GM19351 (cell line): Measurements from ENCODE around the gene TEPSIN.

Source experiments
- ATAC-seq: cut with Tn5 transposase; IDR thresholded peaks from one replicate; pipeline ENCODE4 v1.9.1; 2021; ENCODE audit warnings: mild to moderate bottlenecking, moderate library complexity; ENCODE audit not compliant: unreplicated experiment

The TEPSIN gene

DNA sequence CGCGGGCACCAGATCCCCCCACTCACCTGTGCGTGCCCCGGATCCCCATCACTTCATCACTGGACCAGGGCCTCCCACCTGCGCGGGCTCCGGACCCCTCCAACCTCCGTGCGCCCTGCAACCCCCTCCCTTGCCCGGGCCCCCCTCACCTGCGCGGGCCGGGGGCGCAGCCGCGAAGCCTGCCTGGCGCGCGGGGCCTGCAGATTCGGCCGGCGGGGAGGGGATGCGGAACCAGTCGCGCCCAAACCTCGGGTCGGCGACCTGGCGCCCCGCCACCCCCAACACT, 16.3 kb downstream of the TEPSIN start:
- no peak for ATAC-seq

DNA sequence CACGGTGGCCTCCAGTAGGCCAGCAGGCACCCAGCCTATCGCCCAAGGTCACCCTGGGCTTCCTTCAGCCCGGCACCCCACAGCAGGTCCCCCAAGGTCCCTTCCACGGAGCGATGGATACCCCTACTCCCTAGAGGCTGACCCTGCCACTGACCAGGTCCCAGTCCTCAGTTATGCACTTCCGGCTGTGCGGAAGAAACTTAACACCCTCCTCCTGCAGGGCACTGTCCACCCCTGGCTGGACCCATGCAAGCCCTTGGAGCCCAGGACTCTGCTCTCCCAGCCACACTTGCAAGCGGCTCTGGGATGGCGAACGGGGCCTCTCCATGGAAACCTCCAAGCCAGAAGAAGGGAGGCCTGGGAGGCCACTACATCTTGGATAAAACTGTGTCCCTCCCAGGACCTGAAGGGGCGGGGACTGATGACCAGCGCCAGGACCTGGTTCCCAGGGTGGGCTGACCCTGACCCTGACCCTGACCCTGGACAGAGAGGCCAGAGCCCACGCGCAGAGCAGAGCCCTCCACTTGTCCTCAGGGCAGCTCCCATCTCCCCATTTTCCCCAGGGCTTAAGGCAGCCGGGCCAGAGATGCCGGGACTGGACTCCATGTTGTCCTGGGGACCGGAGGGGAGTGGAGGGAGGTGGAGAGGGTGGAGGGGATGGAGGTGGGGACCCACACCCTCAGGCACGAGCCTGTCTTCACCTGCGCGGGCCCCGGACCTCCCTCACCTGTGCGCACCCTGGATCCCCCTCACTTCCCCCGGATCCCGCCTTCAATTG, 16.8 kb downstream of the TEPSIN start:
- ATAC-seq = no peak

DNA sequence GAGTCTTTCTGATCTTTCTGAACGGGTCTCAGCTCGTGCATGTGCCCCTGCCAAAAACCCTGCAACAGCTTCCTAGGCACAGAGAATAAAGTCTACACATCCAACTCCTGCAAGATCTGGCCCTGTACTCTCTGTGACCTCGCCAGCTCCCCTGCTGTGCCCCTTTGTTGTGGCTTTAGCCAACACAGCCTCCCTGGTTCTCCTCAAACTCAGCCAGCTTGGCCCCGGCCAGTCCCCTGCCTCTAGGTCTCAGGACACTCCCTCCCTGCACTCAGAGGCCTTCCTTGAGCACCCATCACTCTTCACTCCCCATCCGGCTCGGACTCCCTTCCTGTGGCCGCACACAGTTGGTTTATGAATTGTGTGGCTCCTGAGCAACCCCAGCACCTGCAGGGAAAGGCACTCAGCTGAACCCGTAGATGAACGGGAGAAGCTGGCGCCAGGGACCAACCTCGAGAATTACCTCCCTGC, 17.4 kb downstream of the TEPSIN start:
- ATAC-seq = no peak

DNA sequence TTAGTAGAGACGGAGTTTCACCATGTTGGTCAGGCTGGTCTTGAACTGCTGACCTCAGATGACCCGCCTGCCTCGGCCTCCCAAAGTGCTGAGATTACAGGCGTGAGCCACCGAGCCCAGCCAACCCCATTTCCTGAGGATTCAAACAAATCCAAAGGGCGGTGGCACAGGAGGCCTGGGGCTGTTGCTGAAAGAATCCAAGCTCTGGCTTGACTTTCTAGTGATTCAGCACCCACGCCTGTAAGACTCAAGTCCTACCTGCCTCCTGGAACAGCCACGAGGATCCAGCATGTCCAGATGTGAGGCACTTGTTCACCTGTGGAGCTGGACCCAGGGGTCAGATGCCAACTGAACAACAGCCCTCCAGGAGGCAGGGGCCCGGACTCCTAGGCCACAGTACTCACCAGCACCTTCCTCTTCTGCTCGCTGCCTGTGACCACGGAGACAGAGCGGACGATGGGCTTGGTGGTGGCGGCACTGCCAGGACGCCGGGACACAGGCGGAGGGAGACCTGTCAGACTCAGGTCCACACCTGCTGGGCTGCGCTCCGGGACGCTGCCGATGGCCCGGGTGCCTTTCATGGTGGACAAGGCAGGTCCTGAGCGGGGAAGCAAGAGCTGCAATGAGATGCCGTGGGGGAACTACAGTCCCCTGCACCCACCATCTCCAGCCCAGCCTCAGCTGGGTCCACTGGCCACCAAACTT, 19.2 kb downstream of the TEPSIN start:
- no peak for ATAC-seq

DNA sequence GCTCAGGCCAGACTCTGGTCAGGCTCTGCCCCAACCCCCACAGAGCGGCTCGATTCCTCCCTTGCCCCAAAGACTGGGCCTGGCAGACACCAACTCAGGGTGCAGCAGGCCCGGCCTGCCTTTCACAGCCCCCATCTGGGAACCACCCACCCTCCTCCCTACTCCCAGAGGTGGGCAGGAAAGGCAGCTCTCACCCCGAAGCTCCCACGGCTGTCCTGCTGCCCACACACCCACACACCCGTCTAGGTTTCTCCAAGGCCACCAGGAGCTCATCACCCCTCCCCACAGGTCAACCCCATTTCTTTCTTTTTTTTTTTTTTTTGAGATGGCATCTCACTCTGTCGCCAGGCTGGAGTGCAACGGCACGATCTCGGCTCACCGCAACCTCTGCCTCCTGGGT, 19.9 kb downstream of the TEPSIN start:
- no peak for ATAC-seq

DNA sequence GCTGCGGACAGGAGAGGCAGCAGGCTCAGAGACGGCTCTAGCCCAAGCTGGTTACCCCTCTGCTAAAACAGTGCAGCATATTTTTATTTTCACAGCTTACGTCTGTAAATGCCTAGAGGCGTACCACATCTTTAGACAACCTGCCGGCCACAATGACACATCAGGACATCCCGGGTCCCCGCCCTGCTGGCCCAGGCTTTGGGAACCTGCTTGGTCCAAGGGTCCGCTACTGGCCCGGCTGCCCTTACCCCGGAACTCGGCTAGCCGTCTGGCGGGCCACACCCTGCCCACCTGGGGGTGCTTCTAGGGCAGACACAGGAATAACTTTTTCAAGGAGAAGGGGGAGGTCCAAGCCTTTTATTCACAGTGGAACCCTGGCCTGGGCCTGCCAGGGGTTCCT, 20.4 kb downstream of the TEPSIN start:
- no peak for ATAC-seq

DNA sequence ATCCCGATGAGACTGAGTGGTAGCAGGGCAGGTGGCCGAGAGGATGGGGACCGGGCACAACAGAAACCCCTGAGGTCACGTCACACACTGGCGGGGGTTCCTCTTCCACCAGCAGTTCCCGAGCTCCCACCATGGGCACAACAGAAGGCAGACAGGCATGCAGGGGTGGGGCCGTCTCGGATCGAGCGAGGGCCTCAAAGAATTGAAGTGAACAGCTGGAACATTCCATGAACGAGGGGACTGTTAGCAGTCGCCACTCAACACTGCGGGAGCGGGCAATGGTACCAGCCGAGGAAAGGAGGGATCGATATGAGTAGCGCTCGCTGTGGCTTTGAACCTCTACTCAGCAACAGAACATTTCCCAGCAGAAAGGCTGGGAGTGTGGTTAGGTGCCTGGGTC, 21.4 kb downstream of the TEPSIN start:
- ATAC-seq = no peak

DNA sequence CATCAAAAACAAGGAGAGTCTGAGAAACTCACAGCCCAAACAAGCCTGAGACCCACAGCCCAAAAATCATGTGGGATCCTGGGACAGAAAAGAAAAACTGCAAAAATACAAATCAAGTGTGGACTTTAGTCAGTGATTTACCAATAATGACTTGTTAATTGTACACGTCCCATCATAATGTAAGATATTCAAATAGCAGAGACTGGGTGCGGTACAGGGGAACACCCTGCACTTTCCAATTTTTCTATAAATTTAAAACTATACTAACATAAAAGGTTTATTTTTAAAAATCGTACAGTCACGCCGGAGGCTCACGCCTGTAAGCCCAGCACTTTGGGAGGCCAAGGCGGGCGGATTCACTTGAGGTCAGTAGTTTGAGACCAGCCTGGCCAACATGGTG, 24.9 kb downstream of the TEPSIN start:
- ATAC-seq = no peak

DNA sequence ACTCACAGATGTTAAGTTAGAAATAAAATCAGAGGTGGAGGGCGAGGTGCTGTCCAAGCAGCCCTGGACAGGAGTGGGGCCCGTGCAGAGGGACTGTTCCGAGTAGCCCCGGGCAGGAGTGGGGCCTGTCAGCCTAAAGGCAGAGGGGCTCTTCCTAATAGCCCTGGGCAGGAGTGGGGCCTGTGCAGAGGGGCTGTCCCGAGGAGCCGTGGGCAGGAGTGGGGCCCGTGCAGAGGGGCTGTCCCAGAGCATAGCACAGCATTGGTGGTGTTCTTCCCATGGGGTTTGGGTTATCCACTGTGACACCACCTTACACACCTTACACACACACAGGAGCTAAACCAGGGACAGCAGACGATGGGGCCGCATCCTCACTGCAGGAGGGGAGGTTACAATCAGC, 26.5 kb downstream of the TEPSIN start:
- ATAC-seq = no peak

DNA sequence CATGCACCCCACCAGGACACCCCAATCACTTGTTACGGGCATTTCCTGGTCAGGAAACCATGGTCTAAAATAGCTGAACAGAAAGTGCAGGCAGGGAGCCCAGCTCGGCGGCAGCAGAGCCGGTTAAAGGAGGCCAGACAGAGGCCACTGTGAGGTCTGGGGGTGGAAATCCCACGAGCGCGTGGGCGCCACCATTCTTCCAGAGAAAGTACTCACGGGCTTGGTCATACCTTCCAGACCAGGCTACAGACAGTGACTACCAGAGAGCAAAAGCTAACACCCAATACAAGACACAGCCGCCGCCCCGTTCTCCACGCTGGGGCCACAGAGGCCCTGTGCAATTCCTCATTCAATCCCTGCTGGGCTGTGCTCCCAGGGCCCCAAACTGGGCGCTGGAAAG, 28.0 kb downstream of the TEPSIN start:
- no peak for ATAC-seq

DNA sequence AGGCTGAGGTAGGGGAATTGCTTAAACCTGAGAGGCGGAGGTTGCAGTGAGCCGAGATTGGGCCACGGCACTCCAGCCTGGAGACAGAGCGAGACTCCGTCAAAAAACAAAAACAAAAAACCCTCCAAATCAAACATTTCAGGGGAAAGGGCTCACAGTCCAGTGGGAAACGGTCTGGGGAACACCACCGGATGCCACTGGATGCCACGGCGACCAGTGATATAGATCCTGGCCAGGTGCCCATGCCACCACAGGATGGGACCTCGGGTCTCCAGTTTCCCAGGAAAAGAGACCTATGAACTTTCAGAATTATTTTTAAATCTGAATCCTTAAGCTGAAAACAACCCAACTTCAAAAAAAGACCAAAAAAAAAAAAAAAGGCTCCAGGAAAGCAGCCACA, 28.4 kb downstream of the TEPSIN start:
- ATAC-seq = no peak

DNA sequence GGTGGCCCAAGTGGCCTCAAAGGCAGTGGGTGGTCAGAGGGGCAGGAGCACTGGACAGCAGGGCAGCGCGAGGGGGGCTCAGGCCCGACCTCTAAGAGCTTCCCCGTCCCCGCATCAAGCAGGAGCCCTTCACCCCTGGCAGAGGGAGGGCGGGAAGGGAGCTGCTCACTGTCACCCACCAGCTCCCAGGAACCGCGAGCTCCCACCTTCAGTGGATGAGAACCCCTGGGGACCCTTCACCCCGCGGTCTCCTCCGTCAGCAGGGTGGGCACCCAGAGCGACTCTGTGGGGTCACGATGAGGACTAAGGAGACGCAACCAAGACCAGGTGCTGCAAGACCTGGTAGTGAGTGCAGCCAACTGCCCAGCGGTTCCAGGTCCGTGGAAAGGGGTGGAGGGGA, 29.7 kb downstream of the TEPSIN start:
- no peak for ATAC-seq

DNA sequence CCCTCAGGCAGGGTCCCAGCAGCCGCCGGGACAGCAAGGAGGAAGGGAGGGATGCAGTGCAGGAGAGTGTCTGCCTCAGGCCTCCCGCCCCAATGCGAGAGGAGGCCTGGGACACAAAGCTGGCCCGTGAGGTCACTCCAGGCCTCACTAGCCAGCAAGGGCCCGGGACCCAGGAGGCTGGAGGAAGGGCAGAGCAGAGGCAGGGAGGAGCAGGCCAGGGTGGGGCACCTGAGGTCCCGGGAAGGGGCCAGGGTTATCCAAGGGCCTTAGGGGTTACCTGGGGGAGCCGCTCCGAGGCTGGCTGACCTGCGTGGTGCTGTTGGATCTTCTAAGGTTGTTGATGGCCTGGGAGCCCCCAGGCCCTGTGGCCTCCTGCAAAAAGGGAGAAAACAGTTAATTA, 30.2 kb downstream of the TEPSIN start:
- no peak for ATAC-seq

DNA sequence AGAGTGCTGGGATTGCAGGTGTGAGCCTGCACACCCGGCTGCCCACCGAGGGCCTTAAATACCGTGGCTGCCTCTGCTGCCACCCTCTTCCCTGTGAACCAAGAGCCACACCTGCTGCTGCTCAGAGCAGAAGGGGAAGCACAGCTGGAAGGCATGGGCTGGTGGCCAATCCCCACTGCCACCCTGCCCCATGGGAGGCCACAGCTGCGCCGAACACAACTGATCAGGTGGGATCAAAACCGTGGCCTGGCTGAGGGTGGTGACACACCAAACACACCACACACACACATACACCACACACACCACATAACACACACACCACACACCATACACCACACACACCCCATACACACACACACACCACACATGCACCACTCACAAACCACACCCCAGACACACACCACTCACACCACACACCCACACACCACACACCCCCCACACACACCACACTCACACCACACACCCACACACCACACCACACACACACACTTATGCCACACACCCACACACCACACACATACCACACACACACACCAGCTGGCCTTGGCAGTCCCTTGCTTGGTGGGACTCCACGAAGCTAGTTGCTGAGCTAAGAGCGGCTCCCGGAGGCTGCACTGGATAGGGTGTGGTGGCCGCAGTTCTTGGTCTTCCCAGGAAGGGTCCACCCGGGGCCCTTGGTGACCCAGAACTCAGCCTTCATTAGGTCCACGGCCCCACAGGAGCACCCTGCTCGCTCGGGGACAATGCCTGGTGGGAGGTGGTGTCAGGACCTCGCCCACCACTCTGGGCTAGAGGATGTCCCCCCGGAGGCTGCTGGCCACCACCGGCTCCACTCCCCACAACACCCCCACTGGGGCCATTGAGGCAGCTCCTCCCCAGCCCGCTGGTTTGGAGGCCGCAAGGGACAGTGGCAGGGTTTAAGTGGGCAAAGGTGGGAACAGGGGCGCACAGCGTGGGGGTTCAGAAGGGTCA, 31.0 kb downstream of the TEPSIN start:
- no peak for ATAC-seq

DNA sequence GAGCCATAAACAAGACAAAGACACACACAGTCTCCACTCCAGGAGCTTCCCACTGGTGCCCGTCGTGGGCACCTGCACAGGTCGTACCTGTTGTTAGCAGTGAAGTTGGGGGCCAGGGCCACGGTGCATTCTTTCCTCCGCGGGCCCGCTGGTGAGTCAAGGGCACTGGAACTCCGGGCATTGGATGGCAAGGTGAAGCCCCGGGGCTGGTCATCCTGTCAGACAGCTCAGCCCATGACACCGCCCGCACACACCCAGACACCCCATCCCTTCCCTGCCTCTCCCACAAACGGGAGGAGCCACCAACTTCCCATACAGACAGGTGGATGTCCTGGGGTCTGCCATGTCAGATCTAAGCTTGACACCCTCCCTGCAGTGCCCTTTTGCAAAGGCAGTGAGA, 32.2 kb downstream of the TEPSIN start:
- no peak for ATAC-seq

DNA sequence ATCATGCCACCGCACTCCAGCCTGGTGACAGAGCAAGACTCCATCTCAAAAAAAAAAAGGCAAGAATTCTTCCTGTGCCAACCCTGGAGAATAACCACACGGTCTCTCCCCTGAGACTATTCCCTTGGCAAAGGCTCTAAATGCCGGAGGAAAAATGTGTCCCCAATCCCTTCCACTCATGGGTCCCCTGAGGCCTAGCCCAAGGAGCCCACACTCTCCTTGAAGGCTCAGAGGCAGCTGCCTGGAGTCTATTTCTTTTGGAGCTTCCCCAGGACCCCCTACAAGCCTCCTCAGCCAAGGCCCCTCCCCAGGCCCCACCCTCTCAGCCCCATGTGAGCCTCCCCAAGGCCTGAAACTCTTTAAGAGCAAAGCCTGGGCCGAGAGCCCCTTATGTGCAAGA, 32.7 kb downstream of the TEPSIN start:
- no peak for ATAC-seq

DNA sequence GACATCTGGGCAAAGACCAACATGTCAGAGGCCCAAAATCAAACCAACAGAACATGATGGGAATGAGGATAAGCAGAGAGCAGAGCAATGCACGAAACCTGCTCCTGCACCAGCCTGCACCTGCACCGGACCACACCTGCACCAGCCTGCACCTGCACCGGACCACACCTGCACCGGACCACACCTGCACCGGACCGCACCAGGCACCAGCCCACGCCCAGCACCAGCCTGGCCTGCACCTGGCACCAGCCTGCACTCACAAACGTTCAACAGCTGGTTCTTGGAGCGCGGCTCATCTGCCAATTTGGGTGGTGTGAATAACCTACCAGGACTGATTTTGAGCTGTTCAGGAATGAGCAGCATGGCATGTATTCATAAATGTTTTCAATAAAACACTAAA, 34.3 kb downstream of the TEPSIN start:
- ATAC-seq = no peak

DNA sequence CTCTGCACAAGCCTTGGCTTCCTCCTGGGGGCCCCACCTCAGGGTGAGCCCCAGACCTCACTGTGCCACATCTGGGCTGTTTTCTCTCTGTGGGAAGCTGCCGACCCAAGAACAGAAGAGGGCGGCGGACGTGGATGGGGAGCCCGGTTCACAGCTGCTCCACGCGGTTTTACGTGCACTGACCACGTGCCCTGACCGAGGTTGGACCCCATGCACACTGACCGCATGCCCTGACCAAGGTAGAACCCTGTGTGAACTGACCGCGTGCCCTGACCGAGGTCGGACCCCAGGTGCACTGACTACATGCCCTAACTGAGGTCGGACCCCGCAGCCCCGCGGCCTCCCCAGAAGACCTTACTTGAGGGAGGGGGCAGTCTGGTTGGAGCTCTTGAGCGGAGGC, 35.7 kb downstream of the TEPSIN start:
- no peak for ATAC-seq

DNA sequence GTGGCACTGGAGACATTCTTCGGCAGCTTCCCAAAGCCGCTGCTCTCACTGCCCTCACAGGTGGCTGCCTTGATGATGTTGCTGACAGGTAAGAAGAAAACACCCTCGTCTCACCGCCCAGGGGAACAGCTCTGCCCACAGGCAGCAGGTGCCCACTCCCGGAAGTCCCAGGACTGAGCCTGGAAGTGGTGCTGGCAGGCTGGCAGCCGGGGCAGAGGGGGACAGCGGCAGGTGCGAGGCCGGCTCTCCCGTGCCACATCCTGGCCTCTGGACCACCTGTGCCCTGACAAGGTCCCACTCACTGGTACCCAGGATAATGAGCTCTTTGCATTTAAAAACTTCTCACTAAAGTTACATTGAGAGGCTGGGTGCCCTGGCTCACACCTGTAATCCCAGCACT, 36.5 kb downstream of the TEPSIN start:
- no peak for ATAC-seq

DNA sequence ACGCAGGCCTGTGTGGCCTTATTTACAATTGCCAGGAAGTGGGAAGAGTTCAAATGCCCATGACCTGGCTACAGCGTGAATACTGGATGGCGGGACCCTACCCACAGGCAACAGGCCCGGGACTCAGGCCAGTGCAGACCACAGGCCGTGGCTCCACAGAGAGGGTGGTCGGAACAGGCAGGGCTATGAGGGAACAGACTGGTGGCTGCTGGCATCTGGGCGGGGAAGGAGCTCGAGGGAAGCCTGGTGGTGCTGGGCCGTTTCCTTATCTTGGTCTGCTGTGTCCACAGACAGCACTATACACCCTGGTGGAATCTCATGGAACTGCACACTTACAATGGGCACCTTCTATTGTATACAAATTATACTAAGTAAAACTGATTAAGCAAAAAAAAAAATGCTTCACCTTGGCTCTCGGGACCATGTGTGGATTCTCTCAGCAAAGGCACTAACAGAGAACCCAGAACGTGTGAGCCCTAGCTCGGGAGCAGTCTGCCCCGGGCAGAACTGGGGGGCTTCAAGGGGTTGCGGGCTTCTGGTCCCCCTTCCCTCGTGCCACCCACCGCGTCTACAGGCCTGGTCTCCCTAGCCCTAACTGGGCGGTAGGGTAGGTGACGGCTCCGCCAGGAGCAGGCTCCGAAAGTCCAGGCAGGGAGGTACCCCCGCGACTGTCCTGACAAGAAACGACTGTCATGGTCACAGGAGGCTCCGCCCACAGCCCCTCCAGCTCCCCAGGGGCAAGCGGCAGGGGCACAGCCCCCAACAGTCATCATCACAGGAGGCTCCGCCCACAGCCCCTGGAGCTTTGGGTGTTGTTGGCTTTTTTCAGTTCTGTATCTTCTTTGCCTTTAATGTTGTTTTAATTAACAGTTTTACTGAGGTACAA, 37.9 kb downstream of the TEPSIN start:
- ATAC-seq = no peak

DNA sequence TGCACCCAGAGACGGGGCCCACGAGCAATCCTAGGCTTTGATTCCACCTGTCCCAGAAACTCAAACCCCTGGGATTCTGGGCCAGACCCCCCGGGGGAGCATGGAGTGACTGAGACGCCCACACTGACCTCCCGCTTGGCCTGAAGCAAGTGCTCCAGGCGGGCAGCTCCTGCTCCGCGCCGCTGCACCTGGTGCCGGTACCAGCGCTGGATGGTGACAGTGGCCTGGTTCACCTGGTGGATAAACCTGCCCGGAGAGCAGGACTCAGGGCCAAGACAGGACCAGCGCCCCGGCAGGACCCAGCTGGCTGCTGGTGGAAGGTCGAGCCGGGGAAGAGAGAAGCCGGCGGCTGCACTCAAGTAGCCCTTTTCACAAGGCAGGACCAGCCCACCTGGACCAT, 38.7 kb downstream of the TEPSIN start:
- ATAC-seq = no peak
